Measurements from ENCODE around the gene MPRIP.

DNA sequence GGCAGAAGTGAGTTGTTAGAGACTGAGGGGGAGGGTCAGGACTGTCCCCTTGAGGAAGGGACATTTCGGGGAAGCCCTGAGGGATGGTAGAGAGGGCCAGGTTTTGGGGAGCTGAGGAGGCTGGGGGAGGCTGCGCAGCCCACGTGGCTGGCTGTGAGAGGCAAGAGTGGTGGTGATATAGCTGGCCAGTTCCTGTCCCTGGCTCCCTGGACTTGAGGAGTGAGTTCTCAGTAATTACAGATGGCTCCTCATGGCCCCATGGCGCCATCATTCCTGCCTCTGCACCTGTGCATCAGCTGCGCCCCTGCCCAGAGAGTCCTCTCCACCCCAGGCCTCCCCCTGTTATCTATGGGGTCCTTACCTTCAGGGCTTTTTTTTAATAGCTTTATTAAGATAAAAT is 30.3 kb downstream of the MPRIP start:
- TF ChIP-seq POLR2A (IDR thresholded peaks at IDR 0.05; ENCODE audit: low read depth, low read length) (no peak), PAX5 (IDR thresholded peaks at IDR 0.05; ENCODE audit: insufficient read depth, low read length, severe bottlenecking) (no peak), POLR2AphosphoS5 (IDR thresholded peaks at IDR 0.05; ENCODE audit: low read depth, low read length) (no peak)
